Stimulated activated CD4-positive, alpha-beta T cell treated with anti-CD3 and anti-CD28 coated beads, Interleukin-12 subunit alpha, Interleukin-12 subunit beta, amount 100 ng/mL, for 24 hours (primary cell): ENCODE results near the gene EP300.
A peak's percentile ranks its signal among the peaks of the same experiment; 100 is the strongest.
"Not testable (repeated sequence)": the region's sequence is repeated elsewhere in the genome, so short reads cannot be mapped to it uniquely, and the experiment has no call there.

Source experiments
- DNase-seq, 2 experiments: peaks; one replicate each; pipeline ENCODE4 v3.0.0-alpha.2; 2020; ENCODE audit warnings: low read depth in 2 of 2

The EP300 gene

GRCh38 chr22:41078931-41079330 lies 13.5 kb upstream of the EP300 start:
- DNase-seq = no peak

GRCh38 chr22:41085842-41086241 lies 6.5 kb upstream of the EP300 start:
- DNase-seq = no peak

GRCh38 chr22:41091132-41092022 lies 1.0 kb upstream of the EP300 start:
- peak; percentile 98 for DNase-seq

GRCh38 chr22:41092847-41093411 lies 537 bp downstream of the EP300 start:
- peak in 1 of 2 experiments; percentile 11 for DNase-seq

- no peak for DNase-seq
Observed at GRCh38 chr22:41094041-41094593, 1.7 kb downstream of the EP300 start.

- no peak for DNase-seq
Observed at GRCh38 chr22:41096391-41096790, 4.0 kb downstream of the EP300 start.

GRCh38 chr22:41096841-41097240 lies 4.4 kb downstream of the EP300 start:
- DNase-seq = no peak

GRCh38 chr22:41099036-41099435 lies 6.6 kb downstream of the EP300 start:
- no peak for DNase-seq

GRCh38 chr22:41106122-41106968 lies 14.0 kb downstream of the EP300 start:
- no peak for DNase-seq

- DNase-seq = not testable (repeated sequence)
Observed at GRCh38 chr22:41106969-41107325, 14.6 kb downstream of the EP300 start.

- no peak for DNase-seq
Observed at GRCh38 chr22:41110968-41111367, 18.6 kb downstream of the EP300 start.

- no peak for DNase-seq
Observed at GRCh38 chr22:41116342-41116741, 23.9 kb downstream of the EP300 start.

- DNase-seq = no peak
Observed at GRCh38 chr22:41117127-41117965, 25.0 kb downstream of the EP300 start.

- DNase-seq = no peak
Observed at GRCh38 chr22:41123151-41123550, 30.8 kb downstream of the EP300 start.

- DNase-seq = no peak
Observed at GRCh38 chr22:41124086-41124485, 31.7 kb downstream of the EP300 start.

- DNase-seq = no peak
Observed at GRCh38 chr22:41127451-41127850, 35.1 kb downstream of the EP300 start.

GRCh38 chr22:41128606-41129005 lies 36.2 kb downstream of the EP300 start:
- DNase-seq = no peak

GRCh38 chr22:41132550-41132949 lies 40.2 kb downstream of the EP300 start:
- no peak for DNase-seq

GRCh38 chr22:41140365-41140957 lies 48.1 kb downstream of the EP300 start:
- no peak for DNase-seq

- not testable (repeated sequence) for DNase-seq
Observed at GRCh38 chr22:41145921-41146320, 53.5 kb downstream of the EP300 start.

- DNase-seq = no peak
Observed at GRCh38 chr22:41146573-41146972, 54.2 kb downstream of the EP300 start.
